NT2/D1 (cell line): ENCODE data around the gene CCDC74A.
"Not testable (repeated sequence)": the region's sequence is repeated elsewhere in the genome, so short reads cannot be mapped to it uniquely, and the experiment has no call there.

Experiments
- SUZ12 ChIP-seq: IDR thresholded peaks from 2 replicates; pipeline ENCODE4 v1.6.1; 2011; ENCODE audit not compliant: insufficient read length, insufficient read depth; ENCODE audit errors: extremely low read depth
- YY1 ChIP-seq: IDR thresholded peaks from 2 replicates; pipeline ENCODE4 v1.6.1; 2011; ENCODE audit not compliant: insufficient read length, insufficient read depth

DNA sequence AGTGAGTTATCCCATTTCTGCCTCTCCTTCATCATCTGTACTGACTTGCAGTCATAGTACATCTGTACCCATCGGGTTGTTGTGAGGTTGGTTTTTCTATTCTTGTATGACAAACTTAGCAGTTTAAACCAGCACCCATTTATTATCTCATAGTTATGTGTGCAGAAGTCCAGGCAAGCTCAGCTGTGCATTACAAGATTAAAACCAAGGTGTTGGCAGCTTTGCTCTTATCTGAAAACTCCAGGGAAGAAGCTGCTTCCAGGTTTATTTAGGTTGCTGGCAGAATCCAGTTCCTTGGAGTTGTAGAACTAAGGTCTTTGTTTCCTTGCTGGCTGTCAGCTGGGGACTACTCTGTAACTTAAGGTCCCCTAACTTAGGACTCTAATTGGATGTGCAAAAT, 32.2 kb upstream of the CCDC74A start:
- TF ChIP-seq YY1, SUZ12: not testable (repeated sequence)
